Measurements from ENCODE around the gene TTC21B.

Gene TTC21B

DNA sequence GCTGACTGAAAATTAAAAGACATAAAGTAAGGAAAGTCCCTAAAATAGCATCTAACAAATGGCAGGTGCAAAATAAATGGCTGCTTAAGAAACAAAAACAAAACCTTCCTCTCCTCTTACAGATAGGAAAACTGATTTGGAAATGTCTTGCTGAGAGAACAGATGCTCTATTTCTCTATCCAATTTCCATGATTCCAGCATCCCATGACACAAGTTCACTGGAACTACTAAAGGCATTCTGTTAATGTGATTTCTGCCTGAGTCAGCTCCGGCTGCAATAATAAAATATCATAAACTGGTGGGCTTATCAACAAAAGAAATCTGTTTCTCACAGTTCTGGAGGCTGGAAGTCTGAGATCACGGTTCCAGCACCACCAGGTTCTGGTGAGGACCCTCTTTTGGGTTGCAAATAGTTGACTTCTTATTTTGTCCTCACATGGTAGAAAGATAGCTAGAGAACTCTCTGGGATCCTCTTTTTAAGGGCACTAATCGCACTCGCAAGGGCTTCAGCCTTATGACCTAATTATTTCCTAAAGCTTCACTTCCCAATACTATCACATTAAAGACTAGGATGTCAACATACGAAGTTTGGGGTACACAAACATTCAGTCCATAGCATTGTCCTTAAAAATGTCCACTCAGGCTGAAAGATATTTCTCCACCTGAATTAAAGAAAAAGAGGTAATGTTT lies 81.3 kb downstream of the TTC21B start:
- Histone ChIP-seq H3K4me3 (ENCODE audit: insufficient read depth, low read length, poor library complexity, severe bottlenecking) (no peak overlapping the region), H3K4me2 (ENCODE audit: low read depth, low read length, poor library complexity, severe bottlenecking) (no peak overlapping the region), H3K36me3 (ENCODE audit: low read length) (no peaks in the 10 kb centered on the region), H3K9ac (ENCODE audit: low read length) (no peak overlapping the region), H3F3A (ENCODE audit: insufficient read depth) (no peaks in the 10 kb centered on the region), H3K9me2 (replicated peaks; ENCODE audit: insufficient read depth, low read length) (no peaks in the 10 kb centered on the region), H3K27ac (ENCODE audit: low read depth, low read length) (no peak overlapping the region), H2AFZ (ENCODE audit: low read depth, low read length, severe bottlenecking) (no peak overlapping the region), H3K27me3 (ENCODE audit: low read length) (no peaks in the 10 kb centered on the region), H3K9me3 (ENCODE audit: insufficient read depth, low read length) (no peaks in the 10 kb centered on the region), H4K20me1 (ENCODE audit: low read depth, low read length) (no peaks in the 10 kb centered on the region), H3K79me2 (ENCODE audit: insufficient read depth, low read length) (no peaks in the 10 kb centered on the region)
- TF ChIP-seq, protein P1, sequence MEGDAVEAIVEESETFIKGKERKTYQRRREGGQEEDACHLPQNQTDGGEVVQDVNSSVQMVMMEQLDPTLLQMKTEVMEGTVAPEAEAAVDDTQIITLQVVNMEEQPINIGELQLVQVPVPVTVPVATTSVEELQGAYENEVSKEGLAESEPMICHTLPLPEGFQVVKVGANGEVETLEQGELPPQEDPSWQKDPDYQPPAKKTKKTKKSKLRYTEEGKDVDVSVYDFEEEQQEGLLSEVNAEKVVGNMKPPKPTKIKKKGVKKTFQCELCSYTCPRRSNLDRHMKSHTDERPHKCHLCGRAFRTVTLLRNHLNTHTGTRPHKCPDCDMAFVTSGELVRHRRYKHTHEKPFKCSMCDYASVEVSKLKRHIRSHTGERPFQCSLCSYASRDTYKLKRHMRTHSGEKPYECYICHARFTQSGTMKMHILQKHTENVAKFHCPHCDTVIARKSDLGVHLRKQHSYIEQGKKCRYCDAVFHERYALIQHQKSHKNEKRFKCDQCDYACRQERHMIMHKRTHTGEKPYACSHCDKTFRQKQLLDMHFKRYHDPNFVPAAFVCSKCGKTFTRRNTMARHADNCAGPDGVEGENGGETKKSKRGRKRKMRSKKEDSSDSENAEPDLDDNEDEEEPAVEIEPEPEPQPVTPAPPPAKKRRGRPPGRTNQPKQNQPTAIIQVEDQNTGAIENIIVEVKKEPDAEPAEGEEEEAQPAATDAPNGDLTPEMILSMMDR (IDR thresholded peaks at IDR 0.05; ENCODE audit: insufficient read depth, low read length, poor library complexity, severe bottlenecking): no peak
- TF ChIP-seq EZH2phosphoT487 (conservative IDR thresholded peaks at IDR 0.05; ENCODE audit: low read length): no peak

DNA sequence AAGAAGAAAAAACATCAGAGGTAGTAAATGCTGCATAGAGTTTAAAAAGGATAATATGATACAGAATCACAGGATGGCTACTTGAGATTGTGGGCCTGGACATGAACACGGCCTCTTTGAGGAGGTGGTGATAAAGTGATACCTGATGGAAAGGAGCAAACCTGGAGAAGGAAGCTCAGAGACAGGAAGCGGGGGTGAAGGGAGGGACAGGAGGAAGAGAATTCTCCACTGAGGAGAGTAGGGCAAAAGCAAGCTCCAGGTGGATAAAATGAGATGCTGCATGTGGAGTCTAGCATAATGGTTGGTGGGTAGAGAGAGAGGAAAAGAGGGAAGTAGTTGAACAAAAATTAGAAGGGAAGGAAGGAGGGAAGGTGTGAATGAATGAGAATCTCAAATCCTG lies 82.6 kb downstream of the TTC21B start:
- Histone ChIP-seq H3K4me3 (ENCODE audit: insufficient read depth, low read length, poor library complexity, severe bottlenecking) (no peak overlapping the region), H3K9ac (ENCODE audit: low read length) (no peak overlapping the region), H2AFZ (ENCODE audit: low read depth, low read length, severe bottlenecking) (no peak overlapping the region), H3K9me3 (ENCODE audit: insufficient read depth, low read length) (no peaks in the 10 kb centered on the region), H3K9me2 (replicated peaks; ENCODE audit: insufficient read depth, low read length) (no peaks in the 10 kb centered on the region), H3F3A (ENCODE audit: insufficient read depth) (no peaks in the 10 kb centered on the region), H4K20me1 (ENCODE audit: low read depth, low read length) (no peaks in the 10 kb centered on the region), H3K27ac (ENCODE audit: low read depth, low read length) (no peak overlapping the region), H3K4me2 (ENCODE audit: low read depth, low read length, poor library complexity, severe bottlenecking) (no peak overlapping the region), H3K27me3 (ENCODE audit: low read length) (no peaks in the 10 kb centered on the region), H3K79me2 (ENCODE audit: insufficient read depth, low read length) (no peaks in the 10 kb centered on the region), H3K36me3 (ENCODE audit: low read length) (no peaks in the 10 kb centered on the region)
- TF ChIP-seq, protein P1 (IDR thresholded peaks at IDR 0.05; ENCODE audit: insufficient read depth, low read length, poor library complexity, severe bottlenecking): no peak
- TF ChIP-seq EZH2phosphoT487 (conservative IDR thresholded peaks at IDR 0.05; ENCODE audit: low read length): no peak

DNA sequence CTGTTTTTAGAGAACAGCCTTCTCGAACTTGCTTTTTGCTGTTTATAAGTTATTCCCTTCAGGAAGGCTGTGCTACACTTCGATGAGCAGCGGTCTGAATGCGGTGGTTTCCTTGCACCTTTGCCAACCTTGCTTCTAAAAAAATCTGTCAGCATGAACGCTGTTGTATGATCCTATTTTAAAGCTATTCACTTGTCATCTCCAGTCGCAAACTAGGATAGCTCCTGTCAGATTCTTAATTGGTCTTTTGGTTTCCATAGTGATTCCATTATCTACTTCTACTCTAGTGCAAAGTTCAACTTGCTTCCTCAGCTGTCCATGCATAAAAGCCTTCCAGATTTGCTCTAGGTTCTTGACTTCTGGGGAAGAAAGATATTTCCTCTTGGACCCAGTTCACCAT lies 83.2 kb downstream of the TTC21B start:
- Histone ChIP-seq H3K9me2 (replicated peaks; ENCODE audit: insufficient read depth, low read length) (no peaks in the 10 kb centered on the region), H3K27ac (ENCODE audit: low read depth, low read length) (no peak overlapping the region), H3K27me3 (ENCODE audit: low read length) (no peaks in the 10 kb centered on the region), H3K9me3 (ENCODE audit: insufficient read depth, low read length) (no peaks in the 10 kb centered on the region), H2AFZ (ENCODE audit: low read depth, low read length, severe bottlenecking) (no peak overlapping the region), H3K79me2 (ENCODE audit: insufficient read depth, low read length) (no peaks in the 10 kb centered on the region), H3K4me3 (ENCODE audit: insufficient read depth, low read length, poor library complexity, severe bottlenecking) (no peak overlapping the region), H3F3A (ENCODE audit: insufficient read depth) (no peaks in the 10 kb centered on the region), H3K36me3 (ENCODE audit: low read length) (no peaks in the 10 kb centered on the region), H3K9ac (ENCODE audit: low read length) (no peak overlapping the region), H3K4me2 (ENCODE audit: low read depth, low read length, poor library complexity, severe bottlenecking) (no peak overlapping the region), H4K20me1 (ENCODE audit: low read depth, low read length) (no peaks in the 10 kb centered on the region)
- no peak for TF ChIP-seq EZH2phosphoT487 (conservative IDR thresholded peaks at IDR 0.05; ENCODE audit: low read length)
- TF ChIP-seq, protein P1 (IDR thresholded peaks at IDR 0.05; ENCODE audit: insufficient read depth, low read length, poor library complexity, severe bottlenecking): no peak
